Left lobe of liver (tissue), 2 donors: ENCODE results near the gene MRPL30. TPM values are rescaled to one million over a fixed set of nuclear protein-coding genes. Genes with fewer than 3 reads are reported as not detected.
"Not testable (repeated sequence)": the region's sequence is repeated elsewhere in the genome, so short reads cannot be mapped to it uniquely, and the experiment has no call there.

Experiments used
- ATAC-seq: fragments of 200-7000 bp; cut with Tn5 transposase; one replicate; pipeline ENCODE4 v1.9.1; 2020; ENCODE audit warnings: mild to moderate bottlenecking, moderate library complexity
- DNase-seq: peaks from one replicate; pipeline ENCODE4 v3.0.0-alpha.2; 2020; ENCODE audit warnings: low spot score
- total RNA-seq: library from RNA; stranded (reverse); gene quantifications from one replicate; pipeline ENCODE4 v1.2.1, GENCODE V29; 2021
- donor health status: DM: no; HTN: no; CAD: no; lungs with moderate emphysema.
- donor health status: DM: no; HTN: yes; CAD: no.

The MRPL30 gene
- total RNA-seq, 1 donor from 2014 or later: 12.7 TPM

- no peak for ATAC-seq
- no peak for DNase-seq
Measured at GRCh38 chr2:99183025-99183424, 2.0 kb downstream of the MRPL30 start.

GRCh38 chr2:99184811-99185210 lies 3.8 kb downstream of the MRPL30 start:
- DNase-seq: no peak
- no peak for ATAC-seq

GRCh38 chr2:99187011-99187410 lies 6.0 kb downstream of the MRPL30 start:
- ATAC-seq (no peak), DNase-seq (no peak)

GRCh38 chr2:99188357-99188756 lies 7.4 kb downstream of the MRPL30 start:
- ATAC-seq: no peak

GRCh38 chr2:99190548-99190947 lies 9.6 kb downstream of the MRPL30 start:
- ATAC-seq (no peak), DNase-seq (no peak)

More at GRCh38 chr2:99188357-99188756, 7.4 kb downstream of the MRPL30 start:
- DNase-seq: no peak

GRCh38 chr2:99192364-99192763 lies 11.4 kb downstream of the MRPL30 start:
- not testable (repeated sequence) for ATAC-seq, DNase-seq

GRCh38 chr2:99198103-99198841 lies 17.3 kb downstream of the MRPL30 start:
- no peak for DNase-seq
- no peak for ATAC-seq

GRCh38 chr2:99200076-99200800 lies 19.3 kb downstream of the MRPL30 start:
- DNase-seq (no peak), ATAC-seq (no peak)

GRCh38 chr2:99201959-99202678 lies 21.1 kb downstream of the MRPL30 start:
- DNase-seq (no peak), ATAC-seq (no peak)

GRCh38 chr2:99205491-99205890 lies 24.5 kb downstream of the MRPL30 start:
- ATAC-seq: no peak

GRCh38 chr2:99216096-99216495 lies 35.1 kb downstream of the MRPL30 start:
- ATAC-seq: no peak

More at GRCh38 chr2:99205491-99205890, 24.5 kb downstream of the MRPL30 start:
- no peak for DNase-seq

GRCh38 chr2:99217929-99218501 lies 37.0 kb downstream of the MRPL30 start:
- ATAC-seq (no peak), DNase-seq (no peak)

More at GRCh38 chr2:99216096-99216495, 35.1 kb downstream of the MRPL30 start:
- DNase-seq: no peak

GRCh38 chr2:99233177-99233576 lies 52.2 kb downstream of the MRPL30 start:
- ATAC-seq, DNase-seq: not testable (repeated sequence)

GRCh38 chr2:99238599-99238998 lies 57.6 kb downstream of the MRPL30 start:
- ATAC-seq (no peak), DNase-seq (no peak)

- DNase-seq (no peak), ATAC-seq (no peak)
Measured at GRCh38 chr2:99240431-99240830, 59.4 kb downstream of the MRPL30 start.

GRCh38 chr2:99242151-99242550 lies 61.2 kb downstream of the MRPL30 start:
- DNase-seq: no peak

More at GRCh38 chr2:99242151-99242550, 61.2 kb downstream of the MRPL30 start:
- ATAC-seq: no peak

Other genes with a start within 250 kb of the MRPL30 start
- 0.30 TPM for gene CRACDL, start 245.0 kb upstream of the MRPL30 start, total RNA-seq
- 0.23 TPM for gene C2orf15, start 39.5 kb upstream of the MRPL30 start, total RNA-seq
- gene TSGA10, start 26.2 kb upstream of the MRPL30 start, total RNA-seq: 4.3 TPM
- gene LIPT1, start 26.2 kb upstream of the MRPL30 start, total RNA-seq: 2.5 TPM
- 6.1 TPM for gene MITD1, start 126 bp upstream of the MRPL30 start, total RNA-seq
- gene LYG2, start 74.5 kb downstream of the MRPL30 start, total RNA-seq: not detected
- 0.65 TPM for gene LYG1, start 120.0 kb downstream of the MRPL30 start, total RNA-seq
- gene TXNDC9, start 155.1 kb downstream of the MRPL30 start, total RNA-seq: 8.2 TPM
- 12.2 TPM for gene EIF5B, start 156.2 kb downstream of the MRPL30 start, total RNA-seq